HepG2 (cell line): ENCODE results near the gene SLC8A2. TPM values are rescaled to one million over a fixed set of nuclear protein-coding genes. Genes with fewer than 3 reads are reported as not detected.
A peak's percentile ranks its signal among the peaks of the same experiment; 100 is the strongest.

Source experiments
- IRF2 ChIP-seq: IDR thresholded peaks from 2 replicates; pipeline ENCODE4 v1.6.1; 2018; ENCODE audit warnings: missing genetic modification reagents, missing compliant biosample characterization
- SMAD1 ChIP-seq: sonication (generic); formaldehyde crosslinking; IDR thresholded peaks from 2 replicates; pipeline ENCODE4 v1.4.0; 2020; ENCODE audit warnings: missing genetic modification reagents, low read depth, mild to moderate bottlenecking, borderline replicate concordance
- TAF15 ChIP-seq: fragments of 200-400 bp; formaldehyde crosslinking; IDR thresholded peaks from one replicate; pipeline ENCODE4 v1.6.1; 2018; ENCODE audit warnings: mild to moderate bottlenecking, low read depth, low read length; ENCODE audit not compliant: poor library complexity, severe bottlenecking
- ZBTB40 ChIP-seq, 2 experiments: fragments of 450-650 bp in 1 of 2; sonication (generic) in 1 of 2; formaldehyde crosslinking in 1 of 2; IDR thresholded peaks; 2 replicates each; pipeline versions ENCODE4 v1.6.1 to v1.8.0; 2016 to 2022; ENCODE audit warnings: antibody characterized with exemption in 1 of 2, mild to moderate bottlenecking in 1 of 2, missing genetic modification reagents in 1 of 2
- ZNF143 ChIP-seq: sonication (generic); formaldehyde crosslinking; IDR thresholded peaks from 2 replicates; pipeline ENCODE4 v1.4.0; 2020; ENCODE audit warnings: missing genetic modification reagents
- polyA plus RNA-seq, 8 experiments: library from polyadenylated mRNA; depleted of rRNA in 3 of 8; stranded (reverse) in 7 of 8; unstranded in 1 of 8; fragments of >200 nt; fragmentation: Illumina TruSeq in 4 of 8; extraction: Trizol in 4 of 8; gene quantifications; 2 replicates each; pipeline versions ENCODE4 v1.2.1 to v1.2.3, GENCODE V29; 2011 to 2016; ENCODE audit warnings: low read depth in 4 of 8, missing spikeins in 1 of 8, mixed read lengths in 1 of 8; ENCODE audit not compliant: insufficient read depth in 1 of 8
- total RNA-seq, 5 experiments: library from RNA; depleted of rRNA; stranded (reverse); fragments of >200 nt; fragmentation: Illumina TruSeq; extraction: Trizol; gene quantifications; 2 replicates each; pipeline ENCODE4 v1.2.3, GENCODE V29; 2016; ENCODE audit warnings: low read depth in 1 of 5
- TF ChIP-seq, protein P1 (sequence below): sonication (generic); formaldehyde crosslinking; IDR thresholded peaks from 2 replicates; pipeline ENCODE4 v1.4.0; 2020; ENCODE audit warnings: missing genetic modification reagents, mild to moderate bottlenecking, borderline replicate concordance
- TF ChIP-seq, protein P2 (sequence below): sonication (generic); formaldehyde crosslinking; IDR thresholded peaks from 2 replicates; pipeline ENCODE4 v1.5.0; 2020; ENCODE audit warnings: mild to moderate bottlenecking, missing genetic modification reagents, moderate library complexity
- TF ChIP-seq, protein P3 (sequence below): sonication (generic); formaldehyde crosslinking; conservative IDR thresholded peaks from 2 replicates; pipeline ENCODE4 v1.8.0; 2022; ENCODE audit warnings: low read depth, missing genetic modification reagents

The SLC8A2 gene
- total and polyA plus RNA-seq, 2 of the 13 experiments (the other 11 are each of a cell fraction or from before 2014, with no cell fraction given) = 0.02 TPM; not detected in 1

- TF ChIP-seq, protein P1, sequence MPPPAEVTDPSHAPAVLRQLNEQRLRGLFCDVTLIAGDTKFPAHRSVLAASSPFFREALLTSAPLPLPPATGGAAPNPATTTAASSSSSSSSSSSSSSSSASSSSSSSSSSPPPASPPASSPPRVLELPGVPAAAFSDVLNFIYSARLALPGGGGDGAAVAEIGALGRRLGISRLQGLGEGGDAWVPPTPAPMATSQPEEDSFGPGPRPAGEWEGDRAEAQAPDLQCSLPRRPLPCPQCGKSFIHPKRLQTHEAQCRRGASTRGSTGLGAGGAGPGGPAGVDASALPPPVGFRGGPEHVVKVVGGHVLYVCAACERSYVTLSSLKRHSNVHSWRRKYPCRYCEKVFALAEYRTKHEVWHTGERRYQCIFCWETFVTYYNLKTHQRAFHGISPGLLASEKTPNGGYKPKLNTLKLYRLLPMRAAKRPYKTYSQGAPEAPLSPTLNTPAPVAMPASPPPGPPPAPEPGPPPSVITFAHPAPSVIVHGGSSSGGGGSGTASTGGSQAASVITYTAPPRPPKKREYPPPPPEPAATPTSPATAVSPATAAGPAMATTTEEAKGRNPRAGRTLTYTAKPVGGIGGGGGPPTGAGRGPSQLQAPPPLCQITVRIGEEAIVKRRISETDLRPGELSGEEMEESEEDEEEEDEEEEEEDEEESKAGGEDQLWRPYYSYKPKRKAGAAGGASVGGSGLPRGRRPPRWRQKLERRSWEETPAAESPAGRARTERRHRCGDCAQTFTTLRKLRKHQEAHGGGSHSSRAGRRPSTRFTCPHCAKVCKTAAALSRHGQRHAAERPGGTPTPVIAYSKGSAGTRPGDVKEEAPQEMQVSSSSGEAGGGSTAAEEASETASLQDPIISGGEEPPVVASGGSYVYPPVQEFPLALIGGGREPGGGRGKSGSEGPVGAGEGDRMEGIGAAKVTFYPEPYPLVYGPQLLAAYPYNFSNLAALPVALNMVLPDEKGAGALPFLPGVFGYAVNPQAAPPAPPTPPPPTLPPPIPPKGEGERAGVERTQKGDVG (CRISPR knock-in tag) = 0 out of 2 replicates have a peak, but pooled peaks have one; percentile 43
- TF ChIP-seq ZNF143 (CRISPR knock-in tag) (0 out of 2 replicates have a peak, but pooled peaks have one; percentile 29), SMAD1 (peak; percentile 48; the same call in 1 of the 2 replicates), IRF2 (CRISPR knock-in tag) (peak; percentile 66; the same call in 1 of the 2 replicates), ZBTB40 (IDR thresholded peaks at IDR 0.05) (no peak), ZBTB40 (CRISPR knock-in tag; IDR thresholded peaks at IDR 0.05) (no peak), TAF15 (no peak)
- TF ChIP-seq, protein P2, sequence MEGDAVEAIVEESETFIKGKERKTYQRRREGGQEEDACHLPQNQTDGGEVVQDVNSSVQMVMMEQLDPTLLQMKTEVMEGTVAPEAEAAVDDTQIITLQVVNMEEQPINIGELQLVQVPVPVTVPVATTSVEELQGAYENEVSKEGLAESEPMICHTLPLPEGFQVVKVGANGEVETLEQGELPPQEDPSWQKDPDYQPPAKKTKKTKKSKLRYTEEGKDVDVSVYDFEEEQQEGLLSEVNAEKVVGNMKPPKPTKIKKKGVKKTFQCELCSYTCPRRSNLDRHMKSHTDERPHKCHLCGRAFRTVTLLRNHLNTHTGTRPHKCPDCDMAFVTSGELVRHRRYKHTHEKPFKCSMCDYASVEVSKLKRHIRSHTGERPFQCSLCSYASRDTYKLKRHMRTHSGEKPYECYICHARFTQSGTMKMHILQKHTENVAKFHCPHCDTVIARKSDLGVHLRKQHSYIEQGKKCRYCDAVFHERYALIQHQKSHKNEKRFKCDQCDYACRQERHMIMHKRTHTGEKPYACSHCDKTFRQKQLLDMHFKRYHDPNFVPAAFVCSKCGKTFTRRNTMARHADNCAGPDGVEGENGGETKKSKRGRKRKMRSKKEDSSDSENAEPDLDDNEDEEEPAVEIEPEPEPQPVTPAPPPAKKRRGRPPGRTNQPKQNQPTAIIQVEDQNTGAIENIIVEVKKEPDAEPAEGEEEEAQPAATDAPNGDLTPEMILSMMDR (CRISPR knock-in tag) = peak; percentile 96
- TF ChIP-seq, protein P3, sequence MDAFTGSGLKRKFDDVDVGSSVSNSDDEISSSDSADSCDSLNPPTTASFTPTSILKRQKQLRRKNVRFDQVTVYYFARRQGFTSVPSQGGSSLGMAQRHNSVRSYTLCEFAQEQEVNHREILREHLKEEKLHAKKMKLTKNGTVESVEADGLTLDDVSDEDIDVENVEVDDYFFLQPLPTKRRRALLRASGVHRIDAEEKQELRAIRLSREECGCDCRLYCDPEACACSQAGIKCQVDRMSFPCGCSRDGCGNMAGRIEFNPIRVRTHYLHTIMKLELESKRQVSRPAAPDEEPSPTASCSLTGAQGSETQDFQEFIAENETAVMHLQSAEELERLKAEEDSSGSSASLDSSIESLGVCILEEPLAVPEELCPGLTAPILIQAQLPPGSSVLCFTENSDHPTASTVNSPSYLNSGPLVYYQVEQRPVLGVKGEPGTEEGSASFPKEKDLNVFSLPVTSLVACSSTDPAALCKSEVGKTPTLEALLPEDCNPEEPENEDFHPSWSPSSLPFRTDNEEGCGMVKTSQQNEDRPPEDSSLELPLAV (CRISPR knock-in tag) = no peak
Observed at GRCh38 chr19:47436712-47437401, 34.8 kb downstream of the SLC8A2 start (continued).
